VCaP (cell line): Measurements from ENCODE around the gene SERPINB8.
A peak's percentile ranks its signal among the peaks of the same experiment; 100 is the strongest.

Source experiments
- H3K27ac ChIP-seq: fragments of 450-650 bp; 2 replicates; pipeline ENCODE4 v1.5.1; 2017
- TF ChIP-seq, protein P1 (sequence below): fragments of 450-650 bp; conservative IDR thresholded peaks from 2 replicates; pipeline ENCODE4 v1.5.1; 2017; ENCODE audit warnings: mild to moderate bottlenecking, moderate library complexity

The SERPINB8 gene

GRCh38 chr18:63970809-63971205, 926 bp downstream of the SERPINB8 start:
- H3K27ac ChIP-seq, result peak overlapping the region; percentile 81
- TF ChIP-seq, protein P1, sequence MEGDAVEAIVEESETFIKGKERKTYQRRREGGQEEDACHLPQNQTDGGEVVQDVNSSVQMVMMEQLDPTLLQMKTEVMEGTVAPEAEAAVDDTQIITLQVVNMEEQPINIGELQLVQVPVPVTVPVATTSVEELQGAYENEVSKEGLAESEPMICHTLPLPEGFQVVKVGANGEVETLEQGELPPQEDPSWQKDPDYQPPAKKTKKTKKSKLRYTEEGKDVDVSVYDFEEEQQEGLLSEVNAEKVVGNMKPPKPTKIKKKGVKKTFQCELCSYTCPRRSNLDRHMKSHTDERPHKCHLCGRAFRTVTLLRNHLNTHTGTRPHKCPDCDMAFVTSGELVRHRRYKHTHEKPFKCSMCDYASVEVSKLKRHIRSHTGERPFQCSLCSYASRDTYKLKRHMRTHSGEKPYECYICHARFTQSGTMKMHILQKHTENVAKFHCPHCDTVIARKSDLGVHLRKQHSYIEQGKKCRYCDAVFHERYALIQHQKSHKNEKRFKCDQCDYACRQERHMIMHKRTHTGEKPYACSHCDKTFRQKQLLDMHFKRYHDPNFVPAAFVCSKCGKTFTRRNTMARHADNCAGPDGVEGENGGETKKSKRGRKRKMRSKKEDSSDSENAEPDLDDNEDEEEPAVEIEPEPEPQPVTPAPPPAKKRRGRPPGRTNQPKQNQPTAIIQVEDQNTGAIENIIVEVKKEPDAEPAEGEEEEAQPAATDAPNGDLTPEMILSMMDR, result no peak

GRCh38 chr18:63971320-63972001, 1.6 kb downstream of the SERPINB8 start:
- no peak overlapping the region for H3K27ac ChIP-seq
- TF ChIP-seq, protein P1, result no peak

DNA sequence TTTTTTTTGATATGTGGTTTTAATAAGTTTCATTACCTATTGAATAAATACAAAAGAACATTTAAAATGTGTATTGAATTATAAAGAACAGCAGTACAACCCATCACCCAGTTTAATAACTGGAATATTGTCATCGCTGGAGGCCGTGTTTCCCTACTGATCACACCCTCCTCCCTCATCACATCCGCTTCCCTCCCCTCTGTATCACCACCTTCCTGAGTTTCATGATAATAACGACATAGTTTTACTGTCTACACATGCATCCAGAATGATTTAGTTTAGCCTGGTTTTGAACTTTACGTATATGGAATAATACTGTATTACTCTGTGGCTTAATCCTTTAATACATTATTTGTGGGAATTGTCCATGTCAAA, 2.1 kb downstream of the SERPINB8 start:
- H3K27ac ChIP-seq, result no peak overlapping the region
- TF ChIP-seq, protein P1, result no peak

DNA sequence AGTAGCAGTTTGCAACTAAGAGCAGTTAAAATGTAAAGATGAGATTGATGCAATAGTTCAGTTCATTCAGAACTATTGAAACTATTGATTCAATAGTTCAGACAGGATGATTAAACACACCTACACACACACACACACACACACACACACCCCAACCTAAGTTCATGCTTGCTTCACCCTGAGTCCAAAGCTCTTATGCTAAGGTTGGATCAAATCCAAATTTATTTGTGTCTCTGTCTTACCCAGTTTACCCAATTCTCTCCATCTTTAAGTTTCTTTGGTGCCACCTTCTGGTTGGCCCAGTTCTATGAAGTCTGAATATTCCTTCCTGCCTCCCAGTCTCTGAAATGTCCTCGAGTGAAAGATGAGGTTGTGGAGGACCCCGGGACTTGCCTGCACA, 5.1 kb downstream of the SERPINB8 start:
- no peak overlapping the region for H3K27ac ChIP-seq
- TF ChIP-seq, protein P1, result 0 out of 2 replicates have a peak, but pooled peaks have one; percentile 21

DNA sequence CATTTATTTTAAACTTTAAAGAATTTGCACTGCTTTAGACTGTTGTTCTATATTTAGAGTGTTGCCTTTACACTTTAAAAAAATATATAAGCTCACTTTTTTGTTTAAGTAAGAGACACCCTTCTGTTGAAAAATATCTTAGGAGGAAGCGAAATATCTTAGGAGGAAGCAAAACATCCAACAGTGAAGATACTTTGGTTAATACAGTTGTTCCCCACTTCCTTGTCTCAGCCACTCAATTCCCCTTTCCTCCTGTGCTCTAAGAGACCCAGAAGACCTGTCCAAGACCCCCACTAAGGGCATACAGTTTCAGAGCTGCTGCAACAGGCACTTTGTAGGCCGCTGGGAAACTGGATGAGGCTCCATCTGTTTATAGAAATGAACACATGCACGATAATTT, 5.7 kb downstream of the SERPINB8 start:
- TF ChIP-seq, protein P1, result no peak
- no peak overlapping the region for H3K27ac ChIP-seq

- H3K27ac ChIP-seq, result no peak overlapping the region
- TF ChIP-seq, protein P1, result no peak
Measured at GRCh38 chr18:63977040-63977439, 7.2 kb downstream of the SERPINB8 start.

DNA sequence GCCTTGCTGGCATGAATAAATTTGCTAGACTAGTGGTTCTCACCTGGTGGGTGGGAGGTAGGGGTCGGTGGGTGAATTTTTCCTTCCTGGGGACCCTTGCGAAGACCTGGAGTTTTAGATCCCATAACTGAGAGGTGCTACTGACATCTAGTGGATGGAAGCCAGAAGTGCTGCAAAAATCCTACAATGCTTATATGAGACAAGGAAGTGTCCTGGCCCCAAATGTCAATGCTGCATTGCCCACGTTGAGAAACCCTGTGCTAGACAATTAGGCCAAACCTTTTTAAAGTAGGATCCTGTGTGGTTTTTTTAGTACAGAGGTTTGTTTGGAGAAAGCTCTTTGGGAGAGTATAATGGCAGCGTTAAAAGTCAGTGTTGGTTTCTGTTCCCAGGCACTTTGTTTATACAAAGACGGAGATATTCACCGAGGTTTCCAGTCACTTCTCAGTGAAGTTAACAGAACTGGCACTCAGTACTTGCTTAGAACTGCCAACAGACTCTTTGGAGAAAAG, 9.6 kb downstream of the SERPINB8 start:
- no peak overlapping the region for H3K27ac ChIP-seq
- TF ChIP-seq, protein P1, result peak; percentile 88
